OCI-LY3 (cell line): ENCODE measurements around the gene NEURL1B.

Source experiments
- H2AFZ ChIP-seq: fragments of 200-600, 300-600 bp; shearing (Covaris generic); 2 replicates; pipeline ENCODE4 v1.6.0; 2014; ENCODE audit warnings: antibody characterized with exemption, low read depth, low read length
- H3K27ac ChIP-seq: fragments of 200-600, 300-600 bp; sonication (generic); 2 replicates; pipeline ENCODE4 v1.5.1; 2014; ENCODE audit warnings: mild to moderate bottlenecking, low read length, moderate library complexity, mixed read lengths
- H3K27me3 ChIP-seq: fragments of 200-600, 300-600 bp; sonication (generic); 2 replicates; pipeline ENCODE4 v1.6.1; 2014; ENCODE audit warnings: low read depth, low read length, mixed read lengths
- H3K36me3 ChIP-seq: fragments of 200-600, 300-600 bp; sonication (generic); replicated peaks from 2 replicates; pipeline ENCODE3; 2014; ENCODE audit warnings: low read depth, low read length, mixed read lengths
- H3K4me1 ChIP-seq: fragments of 300-600, 200-600 bp; sonication (generic); 2 replicates; pipeline ENCODE4 v1.6.1; 2014; ENCODE audit warnings: low read length, mixed read lengths
- H3K4me2 ChIP-seq: fragments of 200-600, 300-600 bp; sonication (generic); 2 replicates; pipeline ENCODE4 v1.6.1; 2014; ENCODE audit warnings: low read length, mixed read lengths
- H3K4me3 ChIP-seq: fragments of 300-600, 200-600 bp; sonication (generic); 2 replicates; pipeline ENCODE4 v1.5.1; 2014; ENCODE audit warnings: antibody characterized with exemption, mild to moderate bottlenecking, low read length, moderate library complexity
- H3K79me2 ChIP-seq: fragments of 300-600, 200-600 bp; shearing (Covaris generic); 2 replicates; pipeline ENCODE4 v1.6.1; 2014; ENCODE audit warnings: mild to moderate bottlenecking, low read length, mixed read lengths
- H3K9ac ChIP-seq: fragments of 300-600, 200-600 bp; shearing (Covaris generic); 2 replicates; pipeline ENCODE4 v1.6.0; 2014; ENCODE audit warnings: mild to moderate bottlenecking, low read length, moderate library complexity
- H3K9me3 ChIP-seq: fragments of 200-600, 300-600 bp; shearing (Covaris generic); 2 replicates; pipeline ENCODE4 v1.6.1; 2014; ENCODE audit warnings: low read length, mixed read lengths; ENCODE audit not compliant: insufficient read depth
- H4K20me1 ChIP-seq: fragments of 200-600, 300-600 bp; sonication (generic); 2 replicates; pipeline ENCODE4 v1.6.1; 2016; ENCODE audit warnings: low read length, mixed read lengths; ENCODE audit not compliant: insufficient read depth
- EZH2phosphoT487 ChIP-seq: fragments of 200-600 bp; shearing (Covaris generic); IDR thresholded peaks from 2 replicates; pipeline ENCODE4 v1.6.1; 2018; ENCODE audit warnings: antibody characterized with exemption, mixed run types, low read depth
- TF ChIP-seq, protein P1 (sequence below): fragments of 200-600, 300-600 bp; sonication (generic); IDR thresholded peaks from 2 replicates; pipeline ENCODE4 v1.5.1; 2014; ENCODE audit warnings: antibody characterized with exemption, low read length, low read depth

The NEURL1B gene

DNA sequence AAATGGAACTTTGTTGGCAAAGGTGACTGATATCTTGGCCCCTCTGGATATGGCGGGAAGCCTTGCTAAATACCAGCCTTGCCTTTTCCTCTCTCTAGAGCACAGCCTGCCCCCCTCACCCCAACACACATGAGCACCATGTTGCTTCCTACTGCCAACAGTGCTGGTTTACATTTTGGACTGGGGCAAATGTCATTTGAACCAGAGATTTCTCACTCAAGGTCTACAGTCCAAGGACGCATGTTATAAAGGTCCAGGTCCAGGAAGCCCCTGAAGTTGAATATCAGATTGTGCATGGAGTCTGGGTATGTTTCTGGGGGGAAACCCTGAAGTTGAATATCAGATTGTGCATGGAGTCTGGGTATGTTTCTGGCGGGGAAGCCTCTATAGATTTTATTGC is 19.9 kb downstream of the NEURL1B start:
- H3K9me3 ChIP-seq = no peaks in the 10 kb centered on the region
- H3K27ac ChIP-seq = no peak overlapping the region
- peaks cover 36% of the 10 kb centered on the region for H3K27me3 ChIP-seq
- TF ChIP-seq EZH2phosphoT487 = no peak
- TF ChIP-seq, protein P1, sequence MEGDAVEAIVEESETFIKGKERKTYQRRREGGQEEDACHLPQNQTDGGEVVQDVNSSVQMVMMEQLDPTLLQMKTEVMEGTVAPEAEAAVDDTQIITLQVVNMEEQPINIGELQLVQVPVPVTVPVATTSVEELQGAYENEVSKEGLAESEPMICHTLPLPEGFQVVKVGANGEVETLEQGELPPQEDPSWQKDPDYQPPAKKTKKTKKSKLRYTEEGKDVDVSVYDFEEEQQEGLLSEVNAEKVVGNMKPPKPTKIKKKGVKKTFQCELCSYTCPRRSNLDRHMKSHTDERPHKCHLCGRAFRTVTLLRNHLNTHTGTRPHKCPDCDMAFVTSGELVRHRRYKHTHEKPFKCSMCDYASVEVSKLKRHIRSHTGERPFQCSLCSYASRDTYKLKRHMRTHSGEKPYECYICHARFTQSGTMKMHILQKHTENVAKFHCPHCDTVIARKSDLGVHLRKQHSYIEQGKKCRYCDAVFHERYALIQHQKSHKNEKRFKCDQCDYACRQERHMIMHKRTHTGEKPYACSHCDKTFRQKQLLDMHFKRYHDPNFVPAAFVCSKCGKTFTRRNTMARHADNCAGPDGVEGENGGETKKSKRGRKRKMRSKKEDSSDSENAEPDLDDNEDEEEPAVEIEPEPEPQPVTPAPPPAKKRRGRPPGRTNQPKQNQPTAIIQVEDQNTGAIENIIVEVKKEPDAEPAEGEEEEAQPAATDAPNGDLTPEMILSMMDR = no peak
- no peaks in the 10 kb centered on the region for H4K20me1 ChIP-seq
- no peaks in the 10 kb centered on the region for H3K36me3 ChIP-seq
- no peak overlapping the region for H3K4me2 ChIP-seq
- H3K9ac ChIP-seq = no peak overlapping the region
- no peak overlapping the region for H3K4me3 ChIP-seq
- 0 out of 2 replicates have a peak, but pooled peaks cover 3% of the 10 kb centered on the region for H3K4me1 ChIP-seq
- H2AFZ ChIP-seq = no peak overlapping the region
- no peaks in the 10 kb centered on the region for H3K79me2 ChIP-seq

DNA sequence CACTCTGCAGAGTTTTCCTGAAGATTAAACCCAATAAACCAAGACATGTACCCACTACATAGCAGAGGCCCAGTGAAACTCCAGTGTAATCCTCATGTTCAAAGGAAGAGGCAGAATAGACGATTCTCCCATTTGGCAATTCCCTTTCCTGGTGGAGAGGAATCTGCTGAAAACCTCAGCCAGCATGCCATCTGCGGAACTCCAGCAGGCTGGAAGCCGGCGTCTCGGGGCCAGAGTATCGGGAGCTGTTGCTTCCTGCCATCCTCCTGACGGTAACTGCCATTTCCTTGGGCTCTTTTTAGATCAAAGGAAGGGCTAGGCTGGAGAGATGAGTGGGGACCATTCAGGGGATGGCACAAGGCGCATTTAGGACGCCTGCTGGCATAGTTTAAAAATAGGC is 20.5 kb downstream of the NEURL1B start:
- H3K9ac ChIP-seq = no peak overlapping the region
- H3K4me3 ChIP-seq = no peak overlapping the region
- 0 out of 2 replicates have a peak, but pooled peaks cover 3% of the 10 kb centered on the region for H3K4me1 ChIP-seq
- H3K9me3 ChIP-seq = no peaks in the 10 kb centered on the region
- H3K36me3 ChIP-seq = no peaks in the 10 kb centered on the region
- no peaks in the 10 kb centered on the region for H4K20me1 ChIP-seq
- peaks cover 39% of the 10 kb centered on the region for H3K27me3 ChIP-seq
- H3K79me2 ChIP-seq = no peaks in the 10 kb centered on the region
- no peak for TF ChIP-seq EZH2phosphoT487
- TF ChIP-seq, protein P1 = no peak
- H3K4me2 ChIP-seq = no peak overlapping the region
- no peak overlapping the region for H2AFZ ChIP-seq
- H3K27ac ChIP-seq = no peak overlapping the region

GRCh38 chr5:172662596-172662995 is 21.5 kb downstream of the NEURL1B start:
- TF ChIP-seq EZH2phosphoT487 = no peak
- TF ChIP-seq, protein P1 = no peak
- Histone ChIP-seq H3K4me1 (0 out of 2 replicates have a peak, but pooled peaks cover 3% of the 10 kb centered on the region), H3K36me3 (no peaks in the 10 kb centered on the region)

GRCh38 chr5:172664018-172664417 is 23.0 kb downstream of the NEURL1B start:
- H3K4me2 ChIP-seq = no peak overlapping the region

More at GRCh38 chr5:172662596-172662995, 21.5 kb downstream of the NEURL1B start:
- Histone ChIP-seq H2AFZ (no peak overlapping the region), H3K4me3 (no peak overlapping the region), H3K27me3 (peaks cover 43% of the 10 kb centered on the region), H3K79me2 (no peaks in the 10 kb centered on the region), H3K4me2 (no peak overlapping the region), H3K9me3 (no peaks in the 10 kb centered on the region), H3K9ac (no peak overlapping the region), H3K27ac (no peak overlapping the region), H4K20me1 (no peaks in the 10 kb centered on the region)

More at GRCh38 chr5:172664018-172664417, 23.0 kb downstream of the NEURL1B start:
- H4K20me1 ChIP-seq = no peaks in the 10 kb centered on the region
- no peak overlapping the region for H3K27ac ChIP-seq
- no peaks in the 10 kb centered on the region for H3K36me3 ChIP-seq
- H3K79me2 ChIP-seq = no peaks in the 10 kb centered on the region
- H3K4me1 ChIP-seq = 0 out of 2 replicates have a peak, but pooled peaks cover 3% of the 10 kb centered on the region
- TF ChIP-seq, protein P1 = no peak
- TF ChIP-seq EZH2phosphoT487 = no peak
- H3K27me3 ChIP-seq = peaks cover 43% of the 10 kb centered on the region
- no peaks in the 10 kb centered on the region for H3K9me3 ChIP-seq
- no peak overlapping the region for H3K9ac ChIP-seq
- no peak overlapping the region for H2AFZ ChIP-seq
- H3K4me3 ChIP-seq = no peak overlapping the region
